GM12878 (cell line): Measurements from ENCODE around the gene GAS6. TPM values are rescaled to one million over a fixed set of nuclear protein-coding genes. Genes with fewer than 3 reads are reported as not detected.

Source experiments
- ATAC-seq: fragments of 200-7000 bp; cut with Tn5 transposase; 3 replicates; pipeline ENCODE4 v1.9.1; 2020; ENCODE audit warnings: mild to moderate bottlenecking, moderate library complexity
- BruUV-seq: library from RNA; stranded (reverse); fragments of 400-500 nt; replicated peaks from 2 replicates; lab custom pipeline; 2021; lab: Mats Ljungman, UMichigan
- CTCF ChIA-PET: fragments of 300-600 bp; sonication (Branson Sonifier 250); formaldehyde crosslinking; extraction: SDS; loops from one replicate; lab custom pipeline; 2021; ENCODE audit warnings: inconsistent platforms; lab: Yijun Ruan, JAX
- POLR2A ChIA-PET: fragments of 350-600 bp; formaldehyde crosslinking; extraction: SDS; loops from one replicate; lab custom pipeline; 2021; ENCODE audit warnings: inconsistent platforms; lab: Charles Lee
- RAD21 ChIA-PET: fragments of 300-600 bp; sonication (Branson Sonifier 250); formaldehyde crosslinking; loops from one replicate; lab custom pipeline; 2023; ENCODE audit warnings: antibody characterized with exemption; ENCODE audit not compliant: unreplicated experiment; lab: Charles Lee
- SMC1A ChIA-PET: fragments of 300-600 bp; sonication (Branson Sonifier 250); formaldehyde crosslinking; loops from one replicate; lab custom pipeline; 2023; ENCODE audit not compliant: unreplicated experiment, uncharacterized antibody; lab: Charles Lee
- DNase-seq: peaks from one replicate; pipeline ENCODE4 v3.0.0-alpha.2; 2011; ENCODE audit warnings: low read depth, low spot score
- FAIRE-seq: peaks from 3 replicates; lab custom pipeline; 2011; peaks lifted over from hg19 to GRCh38; lab: Jason Lieb, UNC
- H2AFZ ChIP-seq: 2 replicates; pipeline ENCODE4 v1.6.0; 2011; ENCODE audit warnings: low read depth, low read length, control low read depth; ENCODE audit not compliant: control insufficient read depth
- H3K27ac ChIP-seq: 2 replicates; pipeline ENCODE4 v1.5.1; 2011; ENCODE audit warnings: control low read depth; ENCODE audit not compliant: control insufficient read depth, insufficient read depth
- H3K27me3 ChIP-seq, 2 experiments: replicated peaks in 1 of 2; 2 replicates each; pipeline versions ENCODE4 v1.6.0 to v1.6.1; 2011; ENCODE audit warnings: low read length in 1 of 2; ENCODE audit not compliant: control insufficient read depth in 2 of 2, insufficient read depth in 2 of 2
- H3K36me3 ChIP-seq, 2 experiments: 2 replicates each; pipeline ENCODE4 v1.5.1; 2011; ENCODE audit warnings: low read length in 1 of 2; ENCODE audit not compliant: control insufficient read depth in 2 of 2, insufficient read depth in 2 of 2
- H3K4me1 ChIP-seq: 2 replicates; pipeline ENCODE4 v1.6.1; 2011; ENCODE audit warnings: mild to moderate bottlenecking, low read length, moderate library complexity, mixed read lengths; ENCODE audit not compliant: control insufficient read depth, insufficient read depth
- H3K4me2 ChIP-seq: 2 replicates; pipeline ENCODE4 v1.6.0; 2011; ENCODE audit warnings: control low read depth; ENCODE audit not compliant: control insufficient read depth, insufficient read depth
- H3K4me3 ChIP-seq: fragments of 200-600 bp; sonication (generic); 2 replicates; pipeline ENCODE4 v1.5.1; 2016
- H3K79me2 ChIP-seq: 2 replicates; pipeline ENCODE4 v1.6.0; 2011; ENCODE audit warnings: low read length; ENCODE audit not compliant: control insufficient read depth, insufficient read depth
- H3K9ac ChIP-seq: 2 replicates; pipeline ENCODE4 v1.8.0; 2011; ENCODE audit warnings: low read length, control low read depth, mixed read lengths; ENCODE audit not compliant: control insufficient read depth, insufficient read depth
- H3K9me3 ChIP-seq: replicated peaks from 3 replicates; pipeline ENCODE4 v1.5.1; 2011; ENCODE audit warnings: mild to moderate bottlenecking, low read length; ENCODE audit not compliant: control insufficient read depth, insufficient read depth
- H4K20me1 ChIP-seq: 2 replicates; pipeline ENCODE4 v1.6.0; 2011; ENCODE audit not compliant: control insufficient read depth, insufficient read depth
- CBFB ChIP-seq: IDR thresholded peaks from 2 replicates; pipeline ENCODE4 v1.6.1; 2016; ENCODE audit warnings: antibody characterized with exemption, low read depth
- CREB1 ChIP-seq: IDR thresholded peaks from 2 replicates; pipeline ENCODE4 v1.6.1; 2012; ENCODE audit warnings: low read depth, mild to moderate bottlenecking, inconsistent platforms
- MEF2A ChIP-seq: IDR thresholded peaks from 2 replicates; pipeline ENCODE4 v1.6.1; 2011; ENCODE audit warnings: low read depth, mild to moderate bottlenecking, low read length, moderate library complexity; ENCODE audit not compliant: insufficient read depth
- whole genome bisulfite sequencing: methylation state at CpG from one replicate; pipeline ENCODE4 v1.1.6; 2016; ENCODE audit warnings: low lambda C conversion rate; ENCODE audit not compliant: insufficient replicate concordance, insufficient coverage; ENCODE audit errors: missing lambda C conversion rate; 5-methylcytosine and 5-hydroxymethylcytosine counted together
- in situ Hi-C: fragments of 300-500 bp; cut with MboI; formaldehyde crosslinking; loops from 9 replicates; pipeline ENCODE4 v1.14.3; 2018; ENCODE audit warnings: mixed read lengths
- intact Hi-C: fragments of 100-400 bp; cut with micrococcal nuclease; formaldehyde crosslinking; loops from one replicate; pipeline ENCODE4 v1.14.2; 2022; ENCODE audit not compliant: unreplicated experiment
- polyA plus RNA-seq, 11 experiments: library from polyadenylated mRNA; depleted of rRNA in 4 of 11; unstranded in 6 of 11; stranded (reverse) in 5 of 11; fragments of >200 nt; fragmentation: Nextera tagmentation in 4 of 11; fragmentation: Illumina TruSeq in 1 of 11; extraction: Ambion mirVana in 4 of 11; extraction: Trizol in 1 of 11; gene quantifications; 1 replicate in 1 of 11; 2 replicates in 10 of 11; pipeline versions ENCODE4 v1.2.1 to v1.2.3, GENCODE V29; 2011 to 2016; ENCODE audit warnings: inconsistent platforms in 2 of 11, missing spikeins in 2 of 11, low read depth in 1 of 11
- total RNA-seq, 4 experiments: library from RNA; depleted of rRNA in 3 of 4; stranded (reverse); fragments of >200 nt in 3 of 4; fragmentation: Illumina TruSeq in 1 of 4; extraction: Trizol in 1 of 4; gene quantifications; 2 replicates each; pipeline versions ENCODE4 v1.2.1 to v1.2.3, GENCODE V29; 2013 to 2021
- TF ChIP-seq, protein P1 (sequence below): fragments of 450-650 bp; IDR thresholded peaks from 2 replicates; pipeline ENCODE4 v1.6.1; 2017; ENCODE audit warnings: mild to moderate bottlenecking, moderate library complexity

Gene GAS6
- total and polyA plus RNA-seq, 10 of the 15 experiments (the other 5 are each of a cell fraction or from before 2014, with no cell fraction given) = 0.03 to 0.59 (median 0.10) TPM; not detected in 2

DNA sequence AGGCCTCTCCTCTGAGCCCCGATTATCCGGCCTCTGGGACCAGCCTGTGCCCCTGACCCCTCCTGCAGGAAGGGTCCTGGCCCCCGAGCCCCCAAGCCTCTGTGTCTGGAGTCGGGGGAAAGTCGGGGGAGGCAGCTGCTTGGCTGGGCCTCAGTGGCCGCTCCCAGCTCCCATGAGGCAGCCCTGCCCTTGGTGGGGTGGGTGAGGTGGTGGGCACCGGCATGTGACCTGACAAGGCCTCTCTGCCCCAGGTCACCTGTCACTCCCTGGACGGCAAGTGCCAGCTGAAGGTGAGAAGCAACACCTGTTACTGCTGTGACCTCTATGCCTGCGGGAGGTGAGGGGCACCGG lies 63.3 kb downstream of the GAS6 start:
- ChIA-PET RAD21 (no interaction called here), CTCF (no interaction called here), POLR2A (no interaction called here), SMC1A (no interaction called here)
- no peak for FAIRE-seq
- Histone ChIP-seq H3K27me3 (no peaks in the 10 kb centered on the region), H3K4me2 (no peak overlapping the region), H3K36me3 (no peaks in the 10 kb centered on the region), H3K9ac (no peak overlapping the region), H4K20me1 (no peaks in the 10 kb centered on the region), H3K9me3 (no peaks in the 10 kb centered on the region; the same call in 2 of the 3 replicates), H3K4me3 (no peak overlapping the region), H2AFZ (no peak overlapping the region), H3K4me1 (no peaks in the 10 kb centered on the region), H3K27ac (no peak overlapping the region), H3K79me2 (no peaks in the 10 kb centered on the region)
- no peak for DNase-seq
- intact Hi-C loops = no loop called here
- ATAC-seq = no peak
- BruUV-seq = no TSS peak
- in situ Hi-C loops = no loop called here
- no peak for TF ChIP-seq CBFB
- no peak for TF ChIP-seq MEF2A
- TF ChIP-seq CREB1 = no peak
- TF ChIP-seq, protein P1, sequence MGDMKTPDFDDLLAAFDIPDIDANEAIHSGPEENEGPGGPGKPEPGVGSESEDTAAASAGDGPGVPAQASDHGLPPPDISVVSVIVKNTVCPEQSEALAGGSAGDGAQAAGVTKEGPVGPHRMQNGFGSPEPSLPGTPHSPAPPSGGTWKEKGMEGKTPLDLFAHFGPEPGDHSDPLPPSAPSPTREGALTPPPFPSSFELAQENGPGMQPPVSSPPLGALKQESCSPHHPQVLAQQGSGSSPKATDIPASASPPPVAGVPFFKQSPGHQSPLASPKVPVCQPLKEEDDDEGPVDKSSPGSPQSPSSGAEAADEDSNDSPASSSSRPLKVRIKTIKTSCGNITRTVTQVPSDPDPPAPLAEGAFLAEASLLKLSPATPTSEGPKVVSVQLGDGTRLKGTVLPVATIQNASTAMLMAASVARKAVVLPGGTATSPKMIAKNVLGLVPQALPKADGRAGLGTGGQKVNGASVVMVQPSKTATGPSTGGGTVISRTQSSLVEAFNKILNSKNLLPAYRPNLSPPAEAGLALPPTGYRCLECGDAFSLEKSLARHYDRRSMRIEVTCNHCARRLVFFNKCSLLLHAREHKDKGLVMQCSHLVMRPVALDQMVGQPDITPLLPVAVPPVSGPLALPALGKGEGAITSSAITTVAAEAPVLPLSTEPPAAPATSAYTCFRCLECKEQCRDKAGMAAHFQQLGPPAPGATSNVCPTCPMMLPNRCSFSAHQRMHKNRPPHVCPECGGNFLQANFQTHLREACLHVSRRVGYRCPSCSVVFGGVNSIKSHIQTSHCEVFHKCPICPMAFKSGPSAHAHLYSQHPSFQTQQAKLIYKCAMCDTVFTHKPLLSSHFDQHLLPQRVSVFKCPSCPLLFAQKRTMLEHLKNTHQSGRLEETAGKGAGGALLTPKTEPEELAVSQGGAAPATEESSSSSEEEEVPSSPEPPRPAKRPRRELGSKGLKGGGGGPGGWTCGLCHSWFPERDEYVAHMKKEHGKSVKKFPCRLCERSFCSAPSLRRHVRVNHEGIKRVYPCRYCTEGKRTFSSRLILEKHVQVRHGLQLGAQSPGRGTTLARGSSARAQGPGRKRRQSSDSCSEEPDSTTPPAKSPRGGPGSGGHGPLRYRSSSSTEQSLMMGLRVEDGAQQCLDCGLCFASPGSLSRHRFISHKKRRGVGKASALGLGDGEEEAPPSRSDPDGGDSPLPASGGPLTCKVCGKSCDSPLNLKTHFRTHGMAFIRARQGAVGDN = no peak
- WGBS = 30% methylated on average over 10 of the region's 10 CpGs
